HG02678 (cell line): Measurements from ENCODE around the gene CDK19.
"Not testable (repeated sequence)": the region's sequence is repeated elsewhere in the genome, so short reads cannot be mapped to it uniquely, and the experiment has no call there.

Experiments
- ATAC-seq: cut with Tn5 transposase; IDR thresholded peaks from one replicate; pipeline ENCODE4 v1.9.1; 2021; ENCODE audit warnings: mild to moderate bottlenecking, moderate library complexity; ENCODE audit not compliant: unreplicated experiment

CDK19 gene

GRCh38 chr6:110814102-110815014 lies 911 bp downstream of the CDK19 start:
- ATAC-seq: peak; percentile 16

GRCh38 chr6:110813338-110814101 lies 1.7 kb downstream of the CDK19 start:
- ATAC-seq: no peak

- ATAC-seq: no peak
Measured at GRCh38 chr6:110812719-110813118, 2.5 kb downstream of the CDK19 start.

GRCh38 chr6:110810896-110811586 lies 4.2 kb downstream of the CDK19 start:
- no peak for ATAC-seq

- ATAC-seq: no peak
Measured at GRCh38 chr6:110809792-110810191, 5.5 kb downstream of the CDK19 start.

- not testable (repeated sequence) for ATAC-seq
Measured at GRCh38 chr6:110802175-110802574, 13.1 kb downstream of the CDK19 start.

- ATAC-seq: no peak
Measured at GRCh38 chr6:110800839-110801196, 14.5 kb downstream of the CDK19 start.

GRCh38 chr6:110800196-110800838 lies 15.0 kb downstream of the CDK19 start:
- no peak for ATAC-seq

GRCh38 chr6:110799655-110800054 lies 15.6 kb downstream of the CDK19 start:
- ATAC-seq: no peak

- ATAC-seq: no peak
Measured at GRCh38 chr6:110799189-110799588, 16.1 kb downstream of the CDK19 start.

GRCh38 chr6:110795271-110795670 lies 20.0 kb downstream of the CDK19 start:
- ATAC-seq: no peak

- no peak for ATAC-seq
Measured at GRCh38 chr6:110786696-110787095, 28.6 kb downstream of the CDK19 start.

- no peak for ATAC-seq
Measured at GRCh38 chr6:110786271-110786670, 29.0 kb downstream of the CDK19 start.

GRCh38 chr6:110784610-110784979 lies 30.7 kb downstream of the CDK19 start:
- no peak for ATAC-seq

- no peak for ATAC-seq
Measured at GRCh38 chr6:110781522-110782214, 33.6 kb downstream of the CDK19 start.

GRCh38 chr6:110778333-110778732 lies 36.9 kb downstream of the CDK19 start:
- ATAC-seq: no peak

GRCh38 chr6:110777636-110778035 lies 37.6 kb downstream of the CDK19 start:
- no peak for ATAC-seq

GRCh38 chr6:110776413-110776812 lies 38.9 kb downstream of the CDK19 start:
- no peak for ATAC-seq

- ATAC-seq: no peak
Measured at GRCh38 chr6:110769923-110770322, 45.3 kb downstream of the CDK19 start.

- no peak for ATAC-seq
Measured at GRCh38 chr6:110768057-110768456, 47.2 kb downstream of the CDK19 start.
